GM19351 (cell line): ENCODE results near the gene RAD51AP2.
"Not testable (repeated sequence)": the region's sequence is repeated elsewhere in the genome, so short reads cannot be mapped to it uniquely, and the experiment has no call there.

ENCODE experiments used
- ATAC-seq: cut with Tn5 transposase; IDR thresholded peaks from one replicate; pipeline ENCODE4 v1.9.1; 2021; ENCODE audit warnings: mild to moderate bottlenecking, moderate library complexity; ENCODE audit not compliant: unreplicated experiment

Gene RAD51AP2

DNA sequence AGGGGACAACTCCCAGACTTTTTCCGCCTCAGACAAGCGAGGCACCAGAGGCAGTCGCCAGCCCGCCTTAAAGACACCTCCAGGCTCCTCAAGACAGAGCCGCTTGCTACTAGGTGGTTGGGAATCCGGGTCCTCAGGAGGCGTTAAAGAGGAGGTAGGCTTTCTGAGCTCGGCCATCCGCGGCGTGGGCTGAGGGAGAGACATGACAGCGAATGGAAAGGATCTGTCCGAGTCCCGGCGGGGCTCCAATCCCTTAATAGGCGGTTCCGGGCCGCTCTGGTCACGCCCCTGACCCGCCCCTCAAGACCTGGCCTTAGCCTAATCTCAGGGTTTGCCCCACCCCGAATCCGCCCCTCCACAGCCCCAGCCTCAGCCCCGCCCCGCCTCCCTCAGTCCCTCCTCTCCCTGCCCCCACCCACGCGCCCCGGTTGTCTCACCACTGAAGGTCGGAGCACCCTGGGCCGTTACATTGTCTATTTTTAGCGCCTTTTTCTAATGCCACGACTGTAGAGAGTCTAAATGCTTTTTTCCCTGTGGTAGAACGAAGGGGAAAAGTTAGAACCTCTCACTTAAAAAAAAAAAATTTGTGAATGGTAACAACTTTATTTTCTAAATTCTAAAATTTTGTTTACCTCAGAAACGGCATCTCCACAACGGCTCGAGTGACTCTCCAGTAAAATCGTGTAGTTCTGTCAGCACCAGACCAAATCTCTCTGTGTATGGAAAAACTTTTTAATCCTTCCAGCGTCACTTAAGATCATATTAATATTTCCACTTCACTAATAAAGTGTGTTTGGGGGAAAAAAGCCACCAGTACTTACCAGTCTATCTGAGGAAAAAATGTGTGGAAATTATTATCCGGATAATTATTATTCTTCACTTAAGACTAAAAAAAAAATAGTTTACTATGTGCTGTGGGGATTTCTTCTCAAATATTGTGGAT is at the start of gene RAD51AP2:
TSS of gene RAD51AP2 (minus strand) at position 229 of the 943 bp plus-strand sequence. CDS start at position 204, 25 bp downstream.
- peak; percentile 80 for ATAC-seq

DNA sequence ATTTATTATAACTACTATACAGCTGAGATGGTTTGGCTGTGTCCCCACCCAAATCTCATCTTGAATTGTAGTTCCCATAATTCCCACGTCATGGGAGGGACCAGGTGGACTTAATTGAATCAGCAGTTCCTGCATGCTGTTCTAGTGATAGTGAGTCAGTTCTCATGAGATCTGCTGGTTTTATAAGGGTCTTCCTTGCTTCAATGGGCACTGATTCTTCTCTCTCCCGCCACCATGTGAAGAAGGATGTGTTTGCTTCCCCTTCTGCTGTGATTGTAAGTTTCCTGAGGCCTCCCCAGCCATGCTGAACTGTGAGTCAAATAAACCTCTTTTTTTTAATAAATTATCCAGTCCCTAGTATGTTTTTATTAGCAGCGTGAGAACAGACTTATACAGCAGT is 47.5 kb upstream of the RAD51AP2 start:
- ATAC-seq = not testable (repeated sequence)

DNA sequence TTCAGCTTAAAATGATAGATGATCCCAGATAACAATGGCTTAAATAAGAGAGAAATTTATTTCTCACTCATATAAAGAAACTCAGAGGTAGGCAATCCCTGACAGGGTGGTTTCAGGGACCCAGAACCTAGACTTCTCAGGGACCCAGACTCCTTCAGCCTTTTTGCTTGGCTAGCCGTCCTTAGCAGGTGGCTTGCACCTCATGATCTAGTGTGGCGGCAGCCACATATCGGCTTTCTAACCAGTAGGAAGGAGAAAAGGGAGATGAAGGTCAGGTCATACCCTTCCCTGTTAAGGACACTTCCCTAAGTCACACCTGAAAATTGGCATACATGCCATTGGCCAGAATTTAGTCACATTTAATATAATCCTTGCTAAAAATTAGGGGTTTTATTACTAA is 40.6 kb upstream of the RAD51AP2 start:
- ATAC-seq = no peak

GRCh38 chr2:17558053-17558452 is 39.8 kb upstream of the RAD51AP2 start:
- no peak for ATAC-seq

DNA sequence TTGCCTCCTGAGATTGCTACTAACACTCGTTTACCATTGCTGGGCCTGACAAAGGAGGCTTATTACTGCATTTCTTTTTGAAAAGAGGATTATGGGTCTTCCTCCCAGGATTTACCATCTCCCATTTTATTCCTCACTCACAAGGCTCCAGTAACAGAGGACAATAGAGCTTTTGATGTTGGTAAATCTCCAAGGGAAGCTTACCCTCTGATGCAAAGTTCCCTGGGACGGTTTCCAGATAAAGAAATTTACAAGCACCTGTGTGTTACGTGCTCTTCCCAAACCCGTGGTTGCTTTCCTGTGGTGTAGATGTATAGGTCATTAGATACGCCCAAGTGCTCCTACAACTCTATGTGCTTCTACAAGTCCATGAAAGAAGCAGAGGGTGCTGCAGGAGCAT is 39.4 kb upstream of the RAD51AP2 start:
- no peak for ATAC-seq

GRCh38 chr2:17555150-17555549 is 36.9 kb upstream of the RAD51AP2 start:
- no peak for ATAC-seq

GRCh38 chr2:17550907-17551306 is 32.7 kb upstream of the RAD51AP2 start:
- no peak for ATAC-seq

DNA sequence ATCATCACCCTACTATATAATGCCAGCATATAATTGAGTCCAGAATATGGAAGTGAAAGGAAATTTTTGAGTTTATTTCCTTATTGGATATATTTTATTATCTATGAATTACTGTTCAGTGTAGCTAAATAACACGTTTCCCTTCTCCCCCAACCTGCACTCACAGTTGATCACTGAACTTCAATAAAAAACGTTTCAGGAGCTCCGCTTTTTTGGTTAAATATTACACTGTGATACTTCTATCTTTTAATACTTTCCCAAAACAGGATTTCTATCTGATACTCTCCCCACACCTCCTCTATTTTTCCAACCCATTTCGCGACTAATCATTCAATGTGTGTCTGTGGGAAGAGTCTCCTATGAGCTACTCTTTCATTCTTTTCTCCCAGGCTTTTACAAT is 29.5 kb upstream of the RAD51AP2 start:
- ATAC-seq = no peak

- no peak for ATAC-seq
Observed at GRCh38 chr2:17547237-17547636, 29.0 kb upstream of the RAD51AP2 start.

DNA sequence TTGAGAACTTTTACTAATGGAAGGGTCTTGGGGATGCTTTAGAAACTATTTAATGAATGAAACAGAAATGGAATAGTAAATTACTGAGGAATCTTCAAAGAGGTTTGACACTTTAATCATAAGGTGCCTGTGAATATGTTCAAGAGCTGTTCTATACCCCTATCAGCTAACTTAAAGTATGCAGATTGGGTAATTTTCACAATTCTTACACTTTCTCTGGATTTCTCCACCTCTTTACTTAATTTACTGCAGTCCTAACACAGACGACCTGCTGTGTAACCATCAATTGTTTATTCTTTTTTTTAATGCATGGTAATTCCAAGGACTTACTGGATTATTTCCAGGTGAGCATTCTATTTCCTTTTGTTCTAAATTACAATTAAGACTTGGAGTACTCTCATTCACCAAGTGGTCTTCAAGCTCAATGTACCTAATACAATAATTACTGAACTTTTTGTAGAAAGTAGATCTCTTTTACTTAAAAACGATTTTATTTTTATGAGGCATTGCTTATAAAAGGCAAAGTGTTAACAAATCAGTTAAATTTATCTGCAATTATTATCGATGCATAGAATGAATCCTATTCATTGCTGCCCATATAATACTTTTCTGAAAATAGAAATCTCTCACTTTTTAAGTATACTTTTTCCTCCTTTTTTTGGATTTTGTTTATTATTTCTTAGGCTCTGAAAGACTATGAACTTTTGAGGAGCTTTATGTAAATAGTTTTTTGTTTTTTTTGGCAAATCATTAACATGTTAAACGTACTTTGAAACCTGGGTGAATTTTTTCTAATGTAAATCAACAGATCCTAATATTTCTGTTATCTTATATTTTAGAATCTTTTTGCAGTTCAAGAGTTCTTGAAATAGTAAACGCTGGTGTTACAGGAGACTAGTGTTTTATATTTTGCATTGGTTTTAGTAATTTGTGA is 27.7 kb upstream of the RAD51AP2 start:
- no peak for ATAC-seq

GRCh38 chr2:17544256-17544655 is 26.0 kb upstream of the RAD51AP2 start:
- ATAC-seq = no peak

DNA sequence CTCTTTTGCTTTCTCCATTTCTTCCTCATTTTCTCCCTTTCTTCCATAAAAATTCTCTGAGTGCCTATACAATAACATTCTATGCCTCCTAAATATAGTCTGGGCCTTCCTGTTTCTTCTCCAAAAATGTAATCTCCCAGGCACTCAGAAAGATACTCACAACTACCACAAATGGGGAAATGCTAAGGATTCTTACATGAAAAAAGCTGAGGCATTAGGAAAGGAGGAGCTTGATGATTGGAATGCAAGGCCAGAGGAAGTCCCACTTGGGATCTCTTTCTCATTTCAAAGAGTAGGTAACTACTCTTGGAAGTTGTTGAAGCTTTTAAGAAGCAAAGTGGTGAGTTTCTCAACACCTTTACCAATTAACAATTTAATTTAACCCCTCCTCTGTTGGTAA is 25.6 kb upstream of the RAD51AP2 start:
- ATAC-seq = no peak

- ATAC-seq = no peak
Observed at GRCh38 chr2:17543131-17543660, 25.0 kb upstream of the RAD51AP2 start.

- no peak for ATAC-seq
Observed at GRCh38 chr2:17542471-17542870, 24.2 kb upstream of the RAD51AP2 start.

DNA sequence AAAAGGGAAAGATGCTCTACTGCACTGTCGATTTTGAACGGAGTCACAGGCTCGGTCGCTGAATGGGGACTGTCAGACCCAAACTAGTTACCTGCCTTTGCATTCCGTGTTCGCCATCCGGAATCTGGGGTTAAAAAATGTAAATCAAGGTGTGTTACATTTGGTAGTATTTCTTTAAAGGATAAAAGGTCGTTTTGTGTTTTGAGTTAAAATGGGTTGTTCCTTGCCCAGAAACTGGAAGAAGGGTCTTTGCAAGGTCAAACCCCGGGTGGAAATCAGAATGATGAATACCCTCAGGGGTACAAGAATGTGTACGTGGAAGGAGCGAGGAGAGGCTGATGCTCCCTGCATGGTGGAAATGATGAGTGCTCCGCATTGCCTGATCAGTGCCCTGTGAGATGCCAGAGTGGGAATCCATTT is 23.3 kb upstream of the RAD51AP2 start:
- no peak for ATAC-seq

- no peak for ATAC-seq
Observed at GRCh38 chr2:17540813-17541530, 22.7 kb upstream of the RAD51AP2 start.

DNA sequence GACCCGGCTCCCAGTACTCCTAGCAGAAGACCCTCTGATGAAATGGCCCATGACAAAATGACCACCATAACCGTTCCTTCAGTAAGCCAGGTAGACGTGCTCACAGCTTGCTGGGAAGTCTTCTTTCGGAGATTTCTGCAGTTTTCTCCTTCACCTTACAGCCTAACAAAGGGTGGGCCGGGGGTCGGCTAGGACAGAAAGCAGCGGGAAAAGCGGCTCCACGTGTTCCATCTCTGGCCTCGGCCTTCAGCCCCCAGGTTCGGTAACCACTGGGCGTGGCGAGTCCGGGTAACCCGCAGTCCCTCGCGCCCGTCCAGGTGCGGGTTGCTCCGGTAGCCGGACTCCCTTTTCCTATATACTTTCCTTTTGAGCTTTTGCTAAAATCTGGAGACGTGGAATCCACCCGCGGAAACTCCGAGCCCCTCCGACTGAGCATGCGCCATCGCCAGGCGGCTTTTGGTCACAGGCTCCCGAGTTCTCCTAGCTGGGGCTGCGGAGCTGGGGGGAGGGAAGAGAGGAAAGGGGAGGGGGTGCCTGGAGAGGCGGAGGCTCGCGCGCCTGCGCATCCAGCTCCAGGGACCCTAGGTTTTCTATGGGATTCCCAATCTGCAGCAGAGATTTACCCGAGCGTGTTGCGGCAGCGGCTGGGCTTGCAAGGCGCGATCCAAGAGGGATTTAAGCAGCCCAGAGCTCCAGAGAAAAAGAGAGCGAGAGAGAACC is 22.0 kb upstream of the RAD51AP2 start, which contains the start of gene VSNL1:
TSS of gene VSNL1 (plus strand) at position 604 of the 720 bp plus-strand sequence. CDS start 51,379 bp downstream, outside the sequence.
- ATAC-seq = no peak

DNA sequence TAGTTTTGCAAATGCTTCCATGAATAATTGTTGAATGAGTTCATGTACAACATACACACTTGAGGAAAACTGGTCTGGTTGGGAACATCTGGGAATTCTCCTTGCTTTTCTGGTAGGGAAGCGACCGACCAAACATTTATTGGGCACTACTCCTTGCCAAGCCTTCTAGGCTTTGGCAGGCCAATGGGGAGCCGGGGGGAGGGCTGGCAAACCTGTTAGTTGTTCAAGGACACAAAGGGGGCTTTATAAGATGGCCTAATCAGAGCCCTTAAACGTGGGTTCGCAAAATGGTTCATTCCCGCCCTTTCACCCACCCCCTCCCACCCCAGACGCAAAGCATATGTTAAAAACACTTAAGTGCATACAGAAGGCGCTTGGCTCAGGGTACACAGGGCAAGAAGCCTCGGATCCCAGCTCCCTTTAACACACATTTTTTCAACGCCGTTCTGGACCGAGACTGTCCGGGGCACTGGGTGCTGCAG is 21.4 kb upstream of the RAD51AP2 start:
- no peak for ATAC-seq

DNA sequence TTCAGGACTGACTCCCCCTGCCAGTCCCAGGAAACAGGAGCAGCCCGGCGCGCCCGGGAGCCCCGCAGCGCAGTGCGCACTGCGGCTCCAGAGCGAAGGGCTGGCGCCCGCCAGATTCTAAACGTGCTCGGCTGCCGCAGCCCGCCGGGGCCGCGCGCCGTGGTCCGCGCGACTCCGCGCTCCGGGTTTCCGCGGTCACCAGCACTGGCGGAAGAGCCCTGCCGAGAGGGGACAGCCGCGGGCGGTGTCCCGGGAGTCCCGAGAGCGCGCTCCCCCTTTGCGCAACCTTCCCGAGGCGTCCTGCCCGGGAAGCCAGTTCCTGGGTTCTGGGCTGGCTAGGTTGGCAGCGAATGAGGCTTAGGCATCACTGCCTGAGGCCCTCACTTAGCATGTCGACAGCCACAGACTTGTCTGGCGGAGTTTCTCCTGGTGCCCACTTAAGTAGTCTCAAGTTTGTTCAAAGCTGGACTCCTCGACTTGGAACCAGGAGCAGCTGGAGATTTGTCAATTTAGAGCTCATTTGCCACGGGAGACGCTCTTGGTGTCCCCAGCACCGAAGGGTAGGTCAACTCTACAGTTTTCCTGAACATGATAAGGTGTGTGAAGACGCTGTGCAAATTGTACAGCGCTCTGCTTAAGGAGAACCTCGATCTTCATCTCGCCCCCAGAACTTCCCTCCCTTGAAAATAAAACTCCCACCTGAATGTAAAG is 20.8 kb upstream of the RAD51AP2 start:
- ATAC-seq = no peak
